ENCODE measurements around the gene EXD3. TPM values are rescaled to one million over a fixed set of nuclear protein-coding genes. Genes with fewer than 3 reads are reported as not detected.
A peak's percentile ranks its signal among the peaks of the same experiment; 100 is the strongest.

The EXD3 gene
- total and polyA plus RNA-seq, 2 of the 13 experiments (the other 11 are each of a cell fraction or from before 2014, with no cell fraction given), result 2.7 to 4.8 TPM

DNA sequence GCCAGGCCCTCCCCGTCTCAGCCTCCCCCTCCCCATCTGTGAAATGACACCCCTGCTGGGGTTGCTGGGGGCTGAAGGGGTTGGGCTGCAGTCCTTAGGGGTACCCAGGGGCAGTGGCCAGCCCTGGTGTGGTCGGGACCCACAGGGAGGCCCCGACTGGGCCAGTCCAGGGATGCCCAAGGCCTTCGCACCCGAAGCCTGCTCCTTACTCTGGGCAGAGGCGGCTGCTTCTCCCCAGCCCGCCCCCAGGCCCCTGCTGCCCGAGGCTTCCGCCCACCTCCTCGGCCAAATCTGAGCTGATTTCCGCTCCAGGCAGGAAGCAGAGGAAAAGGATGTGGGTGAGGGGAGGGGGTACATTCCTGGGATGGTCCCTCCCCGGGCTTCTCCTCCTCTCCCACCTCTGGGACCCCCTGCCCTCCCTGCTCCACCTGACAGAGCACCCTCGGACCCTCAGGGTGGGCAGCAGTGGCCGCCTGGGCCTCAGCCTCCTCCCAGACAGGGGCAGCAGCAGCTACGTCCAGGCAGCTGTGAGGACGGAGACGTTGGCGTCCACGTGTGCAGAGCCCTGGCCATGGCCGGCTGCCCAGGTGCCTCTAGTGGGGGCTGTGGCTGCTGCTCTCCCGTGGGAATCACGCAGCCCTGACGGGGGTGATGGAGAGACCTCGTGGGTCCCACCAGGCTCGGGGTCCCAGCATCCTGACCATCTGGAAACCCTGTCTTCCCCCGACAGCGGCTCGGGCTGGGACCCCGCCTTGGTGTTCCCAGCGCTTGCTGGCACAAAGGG is 116.7 kb downstream of the EXD3 start:
- BruUV-seq (replicated peaks), result no TSS peak
- peak overlapping the region in 2 of 3 experiments; percentile 28 to 49; a peak in 3 of 6 replicates for H3K4me3 ChIP-seq (replicated peaks in 1 of 3; ENCODE audit: insufficient read depth in 1 of 3, low read depth in 2 of 3, low read length in 3 of 3)
- H3K4me2 ChIP-seq (ENCODE audit: low read depth, low read length), result peak overlapping the region; percentile 51; the same call in 1 of the 2 replicates
- peaks cover 18 to 75% of the 10 kb centered on the region in 2 experiments for H3K27me3 ChIP-seq (ENCODE audit: control insufficient read depth in 1 of 2, insufficient read depth in 2 of 2, low read length in 2 of 2)
- in situ Hi-C loops (cut with HindIII; ENCODE audit: extremely low pct_ligation_motif_present, low pct_unique_long_range_greater_than_20kb), result no loop called here
- peaks cover 54% of the 10 kb centered on the region for H3K4me1 ChIP-seq (ENCODE audit: insufficient read depth, low read length)
- intact Hi-C loops (cut with micrococcal nuclease; ENCODE audit: unreplicated experiment), result loop anchor here (10.0 kb wide), 1 partner anchor 99 kb away; no protein-coding TSS in a partner anchor
- DNase-seq (ENCODE audit: low spot score) (no peak), FAIRE-seq (no peak), ATAC-seq (no peak)
- H2AFZ ChIP-seq (ENCODE audit: low read length), result no peak overlapping the region
- no peak overlapping the region for H3K9ac ChIP-seq (ENCODE audit: insufficient read depth, low read depth, low read length)
- no peaks in the 10 kb centered on the region for H4K20me1 ChIP-seq (ENCODE audit: insufficient read depth, low read length)
- no peak overlapping the region for H3K27ac ChIP-seq (ENCODE audit: extremely low read length, insufficient read depth, low read length)
- ChIA-PET CTCF (ENCODE audit: low intra/inter-chr PET ratio, low total read pairs) (no interaction called here), POLR2A (no interaction called here)
- no peaks in the 10 kb centered on the region for H3K9me3 ChIP-seq (ENCODE audit: low read length)
- no peaks in the 10 kb centered on the region for H3K36me3 ChIP-seq (replicated peaks in 1 of 2; ENCODE audit: control insufficient read depth in 1 of 2, insufficient read depth in 2 of 2, low read length in 2 of 2)
- no peaks in the 10 kb centered on the region for H3K79me2 ChIP-seq (ENCODE audit: insufficient read depth, low read length)
- 9% methylated on average over 9 of the region's 30 CpGs for WGBS (ENCODE audit: low lambda C conversion rate)
- TF ChIP-seq ZNF414 (CRISPR knock-in tag; IDR thresholded peaks at IDR 0.05) (no peak), BHLHE40 (IDR thresholded peaks at IDR 0.05; ENCODE audit: low read length) (no peak), FOSL1 (CRISPR knock-in tag; IDR thresholded peaks at IDR 0.05; ENCODE audit: borderline replicate concordance) (no peak), FOXK1 (CRISPR knock-in tag; IDR thresholded peaks at IDR 0.05; ENCODE audit: borderline replicate concordance, low read depth) (no peak), ZFP36 (IDR thresholded peaks at IDR 0.05; ENCODE audit: borderline replicate concordance, low read depth, low read length, partially characterized antibody) (no peak), ZBED4 (CRISPR knock-in tag; IDR thresholded peaks at IDR 0.05; ENCODE audit: borderline replicate concordance) (no peak), HOXA5 (CRISPR knock-in tag; IDR thresholded peaks at IDR 0.05) (no peak), ZNF609 (CRISPR knock-in tag; IDR thresholded peaks at IDR 0.05; ENCODE audit: borderline replicate concordance) (no peak)
- TF ChIP-seq, protein P1, sequence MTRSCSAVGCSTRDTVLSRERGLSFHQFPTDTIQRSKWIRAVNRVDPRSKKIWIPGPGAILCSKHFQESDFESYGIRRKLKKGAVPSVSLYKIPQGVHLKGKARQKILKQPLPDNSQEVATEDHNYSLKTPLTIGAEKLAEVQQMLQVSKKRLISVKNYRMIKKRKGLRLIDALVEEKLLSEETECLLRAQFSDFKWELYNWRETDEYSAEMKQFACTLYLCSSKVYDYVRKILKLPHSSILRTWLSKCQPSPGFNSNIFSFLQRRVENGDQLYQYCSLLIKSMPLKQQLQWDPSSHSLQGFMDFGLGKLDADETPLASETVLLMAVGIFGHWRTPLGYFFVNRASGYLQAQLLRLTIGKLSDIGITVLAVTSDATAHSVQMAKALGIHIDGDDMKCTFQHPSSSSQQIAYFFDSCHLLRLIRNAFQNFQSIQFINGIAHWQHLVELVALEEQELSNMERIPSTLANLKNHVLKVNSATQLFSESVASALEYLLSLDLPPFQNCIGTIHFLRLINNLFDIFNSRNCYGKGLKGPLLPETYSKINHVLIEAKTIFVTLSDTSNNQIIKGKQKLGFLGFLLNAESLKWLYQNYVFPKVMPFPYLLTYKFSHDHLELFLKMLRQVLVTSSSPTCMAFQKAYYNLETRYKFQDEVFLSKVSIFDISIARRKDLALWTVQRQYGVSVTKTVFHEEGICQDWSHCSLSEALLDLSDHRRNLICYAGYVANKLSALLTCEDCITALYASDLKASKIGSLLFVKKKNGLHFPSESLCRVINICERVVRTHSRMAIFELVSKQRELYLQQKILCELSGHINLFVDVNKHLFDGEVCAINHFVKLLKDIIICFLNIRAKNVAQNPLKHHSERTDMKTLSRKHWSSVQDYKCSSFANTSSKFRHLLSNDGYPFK (CRISPR knock-in tag; IDR thresholded peaks at IDR 0.05; ENCODE audit: borderline replicate concordance), result no peak
